ENCODE results near the gene CENPT. TPM values are rescaled to one million over a fixed set of nuclear protein-coding genes. Genes with fewer than 3 reads are reported as not detected.

CENPT gene
- total RNA-seq, 2 experiments from 2014 or later = 55.4 to 85.3 TPM

DNA sequence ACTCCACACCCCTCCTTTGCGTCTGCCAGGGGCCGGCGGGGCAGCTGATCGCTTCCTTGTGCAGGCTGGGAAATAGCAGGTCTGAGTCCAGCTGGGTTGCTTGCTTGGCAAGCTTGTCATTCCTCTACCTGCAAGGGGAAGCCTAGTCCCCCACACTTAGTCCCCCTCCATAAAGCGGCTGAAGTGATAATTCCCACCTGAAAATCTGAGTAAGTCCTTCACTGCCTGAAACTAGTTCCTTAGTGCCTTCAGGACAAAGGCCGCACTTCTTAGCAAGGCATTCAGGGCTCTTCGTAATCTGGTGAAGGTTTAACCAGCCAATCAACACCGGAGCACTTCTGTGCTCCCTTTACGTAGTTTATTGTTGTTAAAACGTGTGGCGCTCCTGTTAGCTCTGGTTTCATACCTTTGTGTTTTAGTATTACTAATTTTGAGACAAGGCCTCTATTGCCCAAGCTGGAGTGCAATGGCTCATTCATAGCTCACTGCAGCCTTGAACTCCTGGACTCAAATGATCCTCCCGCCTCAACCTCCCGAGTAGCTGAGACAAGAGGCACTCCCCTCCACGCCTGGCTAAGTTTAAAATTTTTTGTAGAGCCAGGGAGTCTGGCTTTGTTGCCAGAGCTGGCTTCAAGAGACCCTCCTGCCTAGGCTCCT lies 46.4 kb upstream of the CENPT start:
- peak overlapping the region; percentile 58; the same call in 1 of the 2 replicates for H2AFZ ChIP-seq (ENCODE audit: low read length)

DNA sequence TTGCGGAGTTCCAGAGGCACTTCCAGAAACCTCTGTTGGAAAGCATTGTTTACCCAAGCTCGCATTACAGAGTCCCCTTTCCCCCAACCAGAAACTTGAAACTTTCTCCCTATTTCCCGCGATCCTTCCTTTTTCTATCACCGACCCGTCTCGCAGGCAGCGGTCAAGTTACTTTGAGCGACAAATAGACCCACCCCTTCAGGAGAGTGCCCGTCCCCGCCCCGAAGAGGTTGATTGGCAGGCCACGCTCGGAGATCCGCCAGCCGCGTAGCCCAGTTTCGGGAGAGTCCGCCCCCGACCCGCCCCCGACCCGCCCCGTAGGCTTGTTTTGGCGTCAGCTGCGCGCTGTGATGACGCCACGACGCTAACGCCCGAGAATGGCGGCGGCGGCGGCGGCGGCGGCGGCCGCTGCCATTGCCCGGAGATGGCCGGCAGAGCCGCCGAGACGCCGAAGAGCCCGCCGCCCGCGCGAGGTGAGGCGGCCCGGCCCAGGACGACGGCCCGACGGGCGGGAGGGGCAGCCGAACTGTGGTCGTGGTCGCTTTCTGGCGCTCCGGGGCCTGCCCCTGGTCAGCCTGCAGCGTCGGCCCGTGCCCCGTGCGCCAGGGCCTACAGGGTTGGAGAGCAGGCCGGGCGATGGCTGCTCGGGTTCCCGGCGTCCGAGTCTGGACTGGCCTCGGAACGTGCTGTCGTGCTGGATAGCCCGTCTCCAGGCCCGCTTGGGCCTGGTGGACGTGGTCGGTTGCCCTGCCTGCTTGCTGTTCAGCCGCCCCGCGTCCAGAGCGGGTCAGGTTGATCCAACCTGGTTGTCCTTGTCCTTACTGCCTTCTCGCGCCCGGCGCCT lies 45.6 kb upstream of the CENPT start, which contains the start of gene PSKH1:
Gene PSKH1, plus strand, starts transcription at position 356 of the 844 bp plus-strand sequence. CDS start 15,496 bp downstream, outside the sequence.
- peak within 1 kb of the TSS; percentile 99 for H3K4me3 ChIP-seq (ENCODE audit: low read depth, low read length, poor library complexity, severe bottlenecking)
- no peaks in the 10 kb centered on the region for H4K20me1 ChIP-seq (ENCODE audit: insufficient read depth, low read length)
- H3K4me1 ChIP-seq (ENCODE audit: insufficient read depth, low read length, poor library complexity, severe bottlenecking) = peaks cover 15% of the 10 kb centered on the region
- TF ChIP-seq, protein P1, sequence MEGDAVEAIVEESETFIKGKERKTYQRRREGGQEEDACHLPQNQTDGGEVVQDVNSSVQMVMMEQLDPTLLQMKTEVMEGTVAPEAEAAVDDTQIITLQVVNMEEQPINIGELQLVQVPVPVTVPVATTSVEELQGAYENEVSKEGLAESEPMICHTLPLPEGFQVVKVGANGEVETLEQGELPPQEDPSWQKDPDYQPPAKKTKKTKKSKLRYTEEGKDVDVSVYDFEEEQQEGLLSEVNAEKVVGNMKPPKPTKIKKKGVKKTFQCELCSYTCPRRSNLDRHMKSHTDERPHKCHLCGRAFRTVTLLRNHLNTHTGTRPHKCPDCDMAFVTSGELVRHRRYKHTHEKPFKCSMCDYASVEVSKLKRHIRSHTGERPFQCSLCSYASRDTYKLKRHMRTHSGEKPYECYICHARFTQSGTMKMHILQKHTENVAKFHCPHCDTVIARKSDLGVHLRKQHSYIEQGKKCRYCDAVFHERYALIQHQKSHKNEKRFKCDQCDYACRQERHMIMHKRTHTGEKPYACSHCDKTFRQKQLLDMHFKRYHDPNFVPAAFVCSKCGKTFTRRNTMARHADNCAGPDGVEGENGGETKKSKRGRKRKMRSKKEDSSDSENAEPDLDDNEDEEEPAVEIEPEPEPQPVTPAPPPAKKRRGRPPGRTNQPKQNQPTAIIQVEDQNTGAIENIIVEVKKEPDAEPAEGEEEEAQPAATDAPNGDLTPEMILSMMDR (conservative IDR thresholded peaks at IDR 0.05; ENCODE audit: low read length) = no peak
- no peak for TF ChIP-seq EZH2phosphoT487 (IDR thresholded peaks at IDR 0.05; ENCODE audit: borderline replicate concordance, low read depth, low read length)
- peak; percentile 96 for DNase-seq (ENCODE audit: low spot score)
- H3K36me3 ChIP-seq (ENCODE audit: insufficient read depth, low read length) = no peaks in the 10 kb centered on the region
- intact Hi-C loops (cut with micrococcal nuclease; ENCODE audit: unreplicated experiment) = no loop called here
- POLR2A ChIA-PET = interaction anchor here (1.0 to 1.5 kb wide), 2 partner anchors 129 to 169 kb away, joined by 3 read pairs; partner anchors contain the start of genes DDX28 and DUS2
- H2AFZ ChIP-seq (ENCODE audit: low read length) = peak within 1 kb of the TSS; percentile 97
- H3K79me2 ChIP-seq (ENCODE audit: insufficient read depth, low read depth, low read length) = peaks cover 15% of the 10 kb centered on the region; the same call in 1 of the 2 replicates
- no peaks in the 10 kb centered on the region for H3K9me3 ChIP-seq (ENCODE audit: low read length)
- CTCF ChIA-PET (ENCODE audit: unreplicated experiment) = interaction anchor here (0.6 kb wide), 1 partner anchor 69 kb away, joined by 3 read pairs; no protein-coding TSS in a partner anchor
- H3K27ac ChIP-seq (ENCODE audit: low read depth, low read length, poor library complexity, severe bottlenecking) = peak within 1 kb of the TSS; percentile 24
- H3K9me2 ChIP-seq (ENCODE audit: insufficient read depth, low read length) = no peaks in the 10 kb centered on the region
- no TSS peak for BruUV-seq (replicated peaks)
- H3K4me2 ChIP-seq (ENCODE audit: low read length) = peak within 1 kb of the TSS; percentile 94

More for the DNA sequence above, 46.4 kb upstream of the CENPT start:
- BruUV-seq (replicated peaks) = no TSS peak
- Histone ChIP-seq H3K79me2 (ENCODE audit: insufficient read depth, low read depth, low read length) (peaks cover 15% of the 10 kb centered on the region; the same call in 1 of the 2 replicates), H3K36me3 (ENCODE audit: insufficient read depth, low read length) (no peaks in the 10 kb centered on the region), H3K27ac (ENCODE audit: low read depth, low read length, poor library complexity, severe bottlenecking) (peak overlapping the region; percentile 24), H3K4me3 (ENCODE audit: low read depth, low read length, poor library complexity, severe bottlenecking) (peak overlapping the region; percentile 99), H3K4me2 (ENCODE audit: low read length) (peak overlapping the region; percentile 94), H3K4me1 (ENCODE audit: insufficient read depth, low read length, poor library complexity, severe bottlenecking) (peaks cover 15% of the 10 kb centered on the region), H4K20me1 (ENCODE audit: insufficient read depth, low read length) (no peaks in the 10 kb centered on the region), H3K9me3 (ENCODE audit: low read length) (no peaks in the 10 kb centered on the region), H3K9me2 (ENCODE audit: insufficient read depth, low read length) (no peaks in the 10 kb centered on the region)
- POLR2A ChIA-PET = interaction anchor here (1.0 to 1.5 kb wide), 2 partner anchors 129 to 170 kb away, joined by 3 read pairs; partner anchors contain the start of genes DDX28 and DUS2
- TF ChIP-seq, protein P1 (conservative IDR thresholded peaks at IDR 0.05; ENCODE audit: low read length) = no peak
- no peak for TF ChIP-seq EZH2phosphoT487 (IDR thresholded peaks at IDR 0.05; ENCODE audit: borderline replicate concordance, low read depth, low read length)
- CTCF ChIA-PET (ENCODE audit: unreplicated experiment) = no interaction called here
- intact Hi-C loops (cut with micrococcal nuclease; ENCODE audit: unreplicated experiment) = no loop called here
- no peak for DNase-seq (ENCODE audit: low spot score)
